Adrenal gland (tissue), 12 donors: ENCODE results near the gene PPP1R16B. TPM values are rescaled to one million over a fixed set of nuclear protein-coding genes. Genes with fewer than 3 reads are reported as not detected.

Source experiments
- DNase-seq, 7 donors: peaks; one replicate each; pipeline ENCODE4 v3.0.0-alpha.2; 2019 to 2020
- H3K27ac ChIP-seq, 5 donors: fragments of 200-600 bp; sonication (generic) in 4 of 5; 1 replicate in 3 of 5; 2 replicates in 2 of 5; pipeline versions ENCODE4 v1.5.1 to v1.8.0; 2016 to 2020; ENCODE audit warnings: mild to moderate bottlenecking in 1 of 5
- H3K27me3 ChIP-seq: fragments of 200-600 bp; 2 replicates; pipeline ENCODE4 v1.8.0; 2021
- H3K36me3 ChIP-seq, 2 donors: fragments of 200-600 bp; replicated peaks in 1 of 2; 1 replicate in 1 of 2; 2 replicates in 1 of 2; pipeline versions ENCODE4 v1.5.1 to v1.8.0; 2018 to 2022
- H3K4me1 ChIP-seq, 2 donors: fragments of 200-600 bp; replicated peaks in 1 of 2; 1 replicate in 1 of 2; 2 replicates in 1 of 2; pipeline versions ENCODE4 v1.5.1 to v1.8.0; 2018 to 2021
- H3K4me3 ChIP-seq, 4 donors: fragments of 200-600 bp; sonication (generic) in 3 of 4; one replicate each; pipeline ENCODE4 v1.5.1; 2016 to 2018
- H3K9me3 ChIP-seq, 3 donors: fragments of 200-600 bp; sonication (generic) in 1 of 3; replicated peaks in 1 of 3; 1 replicate in 2 of 3; 2 replicates in 1 of 3; pipeline versions ENCODE4 v1.5.1 to v1.8.0; 2016 to 2021
- CTCF ChIP-seq, 6 experiments: fragments of 450-650 bp in 4 of 6; fragments of 200-600 bp in 2 of 6; sonication (generic) in 1 of 6; IDR thresholded peaks; 1 replicate in 5 of 6; 2 replicates in 1 of 6; pipeline versions ENCODE4 v1.5.1 to v1.8.0; 2016 to 2021; ENCODE audit warnings: antibody characterized with exemption in 6 of 6, mild to moderate bottlenecking in 2 of 6, moderate library complexity in 1 of 6
- POLR2A ChIP-seq, 2 donors: fragments of 450-650 bp; IDR thresholded peaks; one replicate each; pipeline ENCODE4 v1.6.1; 2017; ENCODE audit warnings: antibody characterized with exemption in 2 of 2, mild to moderate bottlenecking in 2 of 2, moderate library complexity in 1 of 2
- WGBS, 4 donors: extraction: QIAGEN DNeasy Blood & Tissue Kit in 2 of 4; methylation state at CpG; one replicate each; pipeline versions ENCODE4 v1.1.5 to v1.1.7; 2013 to 2017; 5-methylcytosine and 5-hydroxymethylcytosine counted together
- intact Hi-C, 2 donors: fragments of 100-400 bp; cut with DNase I; formaldehyde crosslinking; loops; one replicate each; pipeline versions ENCODE4 v1.14.1 to v1.15.0; 2022 to 2023
- polyA plus RNA-seq, 3 donors: library from polyadenylated mRNA; stranded (reverse); fragments of 200-250 nt in 2 of 3; fragments of 350-450 nt in 1 of 3; fragmentation: Illumina TruSeq in 1 of 3; extraction: RNeasy Lipid Tissue Mini Kit (QIAGEN cat#74804) in 1 of 3; gene quantifications; one replicate each; pipeline ENCODE4 v1.2.3, GENCODE V29; 2013 to 2014
- total RNA-seq, 9 donors: library from RNA; depleted of rRNA in 4 of 9; stranded (reverse); fragments of >200 nt in 4 of 9; fragments of 120-200 nt in 1 of 9; fragmentation: NEBNext Ultra II Directional in 1 of 9; extraction: Animal tissue kit (Norgen Biotek cat#: 25700) in 1 of 9; gene quantifications; one replicate each; pipeline versions ENCODE4 v1.1.0 to v1.2.4, GENCODE V29; 2013 to 2023
- donor health status: healthy with polysubstance abuse.
- donor health status: Bipolar disorder and iron deficiency.
- donor health status: DM: yes; HTN: yes; CAD: no.
- donor health status: DM: no; HTN: no; CAD: no.
- donor health status: DM: no; HTN: no; CAD: no.
- donor health status: DM: yes; HTN: yes; CAD: no.

Gene PPP1R16B
- total and polyA plus RNA-seq, 12 donors, result 1.8 to 18.3 (median 9.2) TPM

GRCh38 chr20:38896009-38896594 lies 90.6 kb downstream of the PPP1R16B start:
- Histone ChIP-seq H3K9me3 (no peaks in the 10 kb centered on the region), H3K4me1 (no peaks in the 10 kb centered on the region), H3K4me3 (no peak overlapping the region), H3K27ac (no peak overlapping the region), H3K36me3 (no peaks in the 10 kb centered on the region), H3K27me3 (no peaks in the 10 kb centered on the region)
- DNase-seq, result no peak
- TF ChIP-seq CTCF (IDR thresholded peaks at IDR 0.05) (no peak), POLR2A (IDR thresholded peaks at IDR 0.05) (no peak)
- intact Hi-C loops, result loop anchor here in 1 of 2 donors (10.0 kb wide), 1 partner anchor 251 kb away; no protein-coding TSS in a partner anchor

DNA sequence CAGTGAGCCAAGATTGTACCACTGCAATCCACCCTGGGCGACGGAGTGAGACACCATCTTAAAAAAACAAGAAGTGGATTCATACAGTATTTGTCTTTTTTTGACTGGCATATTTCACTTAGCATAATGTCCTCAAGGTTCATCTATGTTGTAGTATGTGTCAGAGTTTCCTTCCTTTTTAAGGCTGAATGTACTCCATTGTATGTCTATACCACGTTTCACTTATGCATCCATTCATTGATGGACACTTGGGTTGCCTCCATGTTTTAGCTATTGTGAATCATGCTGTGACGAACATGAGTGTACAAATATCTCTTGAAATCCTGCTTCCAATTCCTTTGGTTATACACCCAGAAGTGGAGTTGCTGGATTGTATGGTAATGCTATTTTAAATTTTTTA lies 91.8 kb downstream of the PPP1R16B start:
- WGBS, 4 donors, result 87 to 89% (median 88%) methylated on average over 4 of the region's 4 CpGs
- H3K4me3 ChIP-seq, result no peak overlapping the region
- H3K27ac ChIP-seq, result no peak overlapping the region
- no peaks in the 10 kb centered on the region for H3K27me3 ChIP-seq
- DNase-seq, result no peak
- no peaks in the 10 kb centered on the region for H3K9me3 ChIP-seq
- intact Hi-C loops, result loop anchor here in 1 of 2 donors (10.0 kb wide), 1 partner anchor 252 kb away; no protein-coding TSS in a partner anchor
- no peaks in the 10 kb centered on the region for H3K36me3 ChIP-seq
- TF ChIP-seq CTCF (IDR thresholded peaks at IDR 0.05) (no peak), POLR2A (IDR thresholded peaks at IDR 0.05) (no peak)
- H3K4me1 ChIP-seq, result no peaks in the 10 kb centered on the region

DNA sequence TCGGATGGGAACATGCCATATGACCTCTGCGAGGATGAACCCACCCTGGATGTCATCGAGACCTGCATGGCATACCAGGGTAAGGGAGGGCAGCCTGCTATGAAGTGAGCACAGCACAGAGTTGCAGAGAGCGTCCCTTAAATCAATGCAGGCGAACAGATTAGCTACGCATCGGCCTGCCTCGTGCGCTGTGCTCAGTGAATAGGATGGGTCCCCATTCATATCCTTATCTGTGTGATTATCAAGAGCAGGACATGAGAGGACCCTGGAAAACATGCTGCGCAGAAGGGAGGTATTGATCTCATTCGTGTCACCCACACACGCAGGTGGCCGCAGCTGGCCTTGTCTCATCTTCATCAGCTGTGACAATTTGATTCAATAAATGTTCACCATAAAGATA lies 95.1 kb downstream of the PPP1R16B start:
- no peak for DNase-seq
- H3K36me3 ChIP-seq, result no peaks in the 10 kb centered on the region
- TF ChIP-seq POLR2A (IDR thresholded peaks at IDR 0.05), result no peak
- intact Hi-C loops, result no loop called here
- no peak overlapping the region for H3K4me3 ChIP-seq
- 79 to 84% (median 82%) methylated on average over 11 to 13 of the region's 13 CpGs for WGBS, 4 donors
- H3K27me3 ChIP-seq, result no peaks in the 10 kb centered on the region
- H3K9me3 ChIP-seq, result no peaks in the 10 kb centered on the region
- no peaks in the 10 kb centered on the region for H3K4me1 ChIP-seq
- no peak overlapping the region for H3K27ac ChIP-seq

DNA sequence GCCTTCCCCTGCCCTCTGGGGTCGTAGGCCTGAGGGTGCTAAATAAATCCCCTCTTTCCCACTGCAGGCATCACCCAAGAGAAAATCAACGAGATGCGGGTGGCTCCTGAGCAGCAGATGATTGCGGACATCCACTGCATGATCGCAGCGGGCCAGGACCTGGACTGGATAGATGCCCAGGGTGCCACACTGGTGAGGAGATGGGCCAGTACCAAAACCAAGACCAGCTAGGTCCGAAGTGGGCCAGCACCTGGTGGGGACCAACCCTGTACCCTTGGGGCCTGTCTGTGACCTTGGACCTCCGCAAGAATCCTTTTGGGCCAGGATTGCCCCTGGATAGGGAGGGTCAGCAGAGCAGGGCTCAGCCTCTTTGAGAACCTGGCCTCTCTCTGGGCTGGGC lies 97.1 kb downstream of the PPP1R16B start:
- H3K9me3 ChIP-seq, result no peaks in the 10 kb centered on the region
- no peaks in the 10 kb centered on the region for H3K4me1 ChIP-seq
- H3K27me3 ChIP-seq, result no peaks in the 10 kb centered on the region
- intact Hi-C loops, result no loop called here
- H3K4me3 ChIP-seq, result no peak overlapping the region
- no peaks in the 10 kb centered on the region for H3K36me3 ChIP-seq
- no peak for DNase-seq
- H3K27ac ChIP-seq, result no peak overlapping the region
- TF ChIP-seq POLR2A (IDR thresholded peaks at IDR 0.05) (no peak), CTCF (IDR thresholded peaks at IDR 0.05) (no peak)
- 88 to 95% (median 92%) methylated on average over 8 of the region's 8 CpGs for WGBS, 4 donors

DNA sequence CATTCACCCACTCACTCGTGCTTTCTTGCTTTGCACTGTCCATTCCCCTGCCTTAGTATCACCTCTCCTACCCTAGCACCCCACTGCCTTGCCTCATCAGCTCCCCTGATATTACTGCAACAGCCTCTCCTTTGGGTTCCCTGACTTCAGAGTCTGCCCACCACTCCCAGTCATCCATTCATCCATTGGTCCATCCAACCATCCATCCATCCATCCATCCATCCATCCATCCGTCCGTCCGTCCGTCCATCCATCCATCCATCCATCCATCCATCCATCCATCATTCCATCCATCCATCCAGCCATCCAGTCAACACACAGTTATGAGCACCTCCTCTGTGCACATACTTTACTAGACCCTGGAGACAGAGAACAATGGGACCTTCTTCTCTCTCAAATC lies 97.8 kb downstream of the PPP1R16B start:
- WGBS, 4 donors, result 44 to 64% (median 47%) methylated on average over 5 of the region's 5 CpGs
- Histone ChIP-seq H3K27me3 (no peaks in the 10 kb centered on the region), H3K27ac (no peak overlapping the region), H3K4me3 (no peak overlapping the region), H3K9me3 (no peaks in the 10 kb centered on the region), H3K4me1 (no peaks in the 10 kb centered on the region), H3K36me3 (no peaks in the 10 kb centered on the region)
- DNase-seq, result no peak
- no peak for TF ChIP-seq CTCF (IDR thresholded peaks at IDR 0.05)
- no peak for TF ChIP-seq POLR2A (IDR thresholded peaks at IDR 0.05)
- intact Hi-C loops, result no loop called here
